SU-DHL-6 (cell line): Measurements from ENCODE around the gene MANSC4.

Experiments
- EZH2phosphoT487 ChIP-seq: fragments of 200-600 bp; sonication (generic), shearing (Covaris generic); conservative IDR thresholded peaks from 2 replicates; pipeline ENCODE4 v1.6.1; 2018; ENCODE audit warnings: mild to moderate bottlenecking, antibody characterized with exemption, low read length, moderate library complexity, mixed read lengths
- TF ChIP-seq, protein P1 (sequence below): fragments of 200-600 bp; sonication (generic); IDR thresholded peaks from one replicate; pipeline ENCODE4 v1.5.1; 2017; ENCODE audit warnings: antibody characterized with exemption, mild to moderate bottlenecking, low read length, moderate library complexity; ENCODE audit not compliant: insufficient read depth, poor library complexity, severe bottlenecking

DNA sequence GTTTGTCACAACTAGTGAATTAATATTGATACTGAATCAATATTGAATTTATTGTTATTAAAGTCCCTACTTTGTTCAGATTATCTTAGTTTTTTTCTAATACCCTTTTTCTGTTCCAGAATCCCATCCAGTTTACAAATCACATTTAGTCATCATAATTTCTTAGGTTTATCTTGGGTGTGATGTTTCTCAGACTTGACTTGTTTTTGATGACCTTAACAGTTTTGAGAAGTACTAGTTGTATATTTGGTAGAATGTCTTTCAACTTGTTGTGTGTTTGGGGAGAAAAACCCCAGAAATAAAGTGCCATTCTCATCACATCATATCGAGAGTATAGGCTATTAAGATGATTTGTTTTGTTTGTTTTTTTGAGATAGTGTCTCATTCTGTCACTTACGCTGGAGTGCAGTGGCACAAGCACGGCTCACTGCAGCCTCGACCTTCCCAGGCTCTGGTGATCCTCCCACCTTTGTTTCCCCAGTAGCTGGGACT is 49.9 kb downstream of the MANSC4 start:
- TF ChIP-seq, protein P1, sequence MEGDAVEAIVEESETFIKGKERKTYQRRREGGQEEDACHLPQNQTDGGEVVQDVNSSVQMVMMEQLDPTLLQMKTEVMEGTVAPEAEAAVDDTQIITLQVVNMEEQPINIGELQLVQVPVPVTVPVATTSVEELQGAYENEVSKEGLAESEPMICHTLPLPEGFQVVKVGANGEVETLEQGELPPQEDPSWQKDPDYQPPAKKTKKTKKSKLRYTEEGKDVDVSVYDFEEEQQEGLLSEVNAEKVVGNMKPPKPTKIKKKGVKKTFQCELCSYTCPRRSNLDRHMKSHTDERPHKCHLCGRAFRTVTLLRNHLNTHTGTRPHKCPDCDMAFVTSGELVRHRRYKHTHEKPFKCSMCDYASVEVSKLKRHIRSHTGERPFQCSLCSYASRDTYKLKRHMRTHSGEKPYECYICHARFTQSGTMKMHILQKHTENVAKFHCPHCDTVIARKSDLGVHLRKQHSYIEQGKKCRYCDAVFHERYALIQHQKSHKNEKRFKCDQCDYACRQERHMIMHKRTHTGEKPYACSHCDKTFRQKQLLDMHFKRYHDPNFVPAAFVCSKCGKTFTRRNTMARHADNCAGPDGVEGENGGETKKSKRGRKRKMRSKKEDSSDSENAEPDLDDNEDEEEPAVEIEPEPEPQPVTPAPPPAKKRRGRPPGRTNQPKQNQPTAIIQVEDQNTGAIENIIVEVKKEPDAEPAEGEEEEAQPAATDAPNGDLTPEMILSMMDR: no peak
- no peak for TF ChIP-seq EZH2phosphoT487
